HL-60 (cell line): Measurements from ENCODE around the gene IZUMO1.
A peak's percentile ranks its signal among the peaks of the same experiment; 100 is the strongest.

ENCODE experiments used
- DNase-seq, 2 experiments: peaks; one replicate each; pipeline ENCODE4 v3.0.0-alpha.2; 2010 to 2020; ENCODE audit warnings: low read depth in 1 of 2, low spot score in 1 of 2
- H3K27ac ChIP-seq: fragments of 250-450 bp; sonication (Bioruptor Pico); replicated peaks from 2 replicates; pipeline ENCODE4 v1.5.1; 2020; ENCODE audit warnings: mild to moderate bottlenecking, moderate library complexity
- H3K27me3 ChIP-seq: fragments of 250-450 bp; sonication (Bioruptor Pico); 2 replicates; pipeline ENCODE4 v1.5.1; 2021; ENCODE audit warnings: mild to moderate bottlenecking, moderate library complexity; ENCODE audit not compliant: insufficient read depth, poor library complexity, severe bottlenecking
- H3K4me3 ChIP-seq: replicated peaks from 2 replicates; pipeline ENCODE4 v1.5.1; 2011; ENCODE audit warnings: mild to moderate bottlenecking, control low read depth, low read length; ENCODE audit not compliant: insufficient read depth
- GABPA ChIP-seq: IDR thresholded peaks from 2 replicates; pipeline ENCODE4 v1.6.1; 2012; ENCODE audit warnings: low read depth
- POLR2AphosphoS5 ChIP-seq: IDR thresholded peaks from 2 replicates; pipeline ENCODE4 v1.6.1; 2012; ENCODE audit warnings: low read depth
- SPI1 ChIP-seq: IDR thresholded peaks from 2 replicates; pipeline ENCODE4 v1.6.1; 2012; ENCODE audit warnings: low read depth, mild to moderate bottlenecking, borderline replicate concordance
- TF ChIP-seq, protein P1 (sequence below): IDR thresholded peaks from one replicate; pipeline ENCODE4 v1.5.1; 2011; ENCODE audit warnings: low read length, control low read depth, inconsistent platforms; ENCODE audit not compliant: insufficient read depth
- TF ChIP-seq, protein P2 (sequence below): IDR thresholded peaks from 2 replicates; pipeline ENCODE4 v1.6.1; 2012; ENCODE audit warnings: low read depth; ENCODE audit not compliant: insufficient replicate concordance

IZUMO1 gene

GRCh38 chr19:48738557-48739403 lies 7.9 kb downstream of the IZUMO1 start:
- Histone ChIP-seq H3K27me3 (peaks cover 8% of the 10 kb centered on the region), H3K27ac (no peak overlapping the region), H3K4me3 (0 out of 2 replicates have a peak overlapping the region, but pooled peaks have one; percentile 2)
- DNase-seq: peak; percentile 65 to 84
- TF ChIP-seq GABPA (no peak), SPI1 (no peak), POLR2AphosphoS5 (no peak)
- TF ChIP-seq, protein P1, sequence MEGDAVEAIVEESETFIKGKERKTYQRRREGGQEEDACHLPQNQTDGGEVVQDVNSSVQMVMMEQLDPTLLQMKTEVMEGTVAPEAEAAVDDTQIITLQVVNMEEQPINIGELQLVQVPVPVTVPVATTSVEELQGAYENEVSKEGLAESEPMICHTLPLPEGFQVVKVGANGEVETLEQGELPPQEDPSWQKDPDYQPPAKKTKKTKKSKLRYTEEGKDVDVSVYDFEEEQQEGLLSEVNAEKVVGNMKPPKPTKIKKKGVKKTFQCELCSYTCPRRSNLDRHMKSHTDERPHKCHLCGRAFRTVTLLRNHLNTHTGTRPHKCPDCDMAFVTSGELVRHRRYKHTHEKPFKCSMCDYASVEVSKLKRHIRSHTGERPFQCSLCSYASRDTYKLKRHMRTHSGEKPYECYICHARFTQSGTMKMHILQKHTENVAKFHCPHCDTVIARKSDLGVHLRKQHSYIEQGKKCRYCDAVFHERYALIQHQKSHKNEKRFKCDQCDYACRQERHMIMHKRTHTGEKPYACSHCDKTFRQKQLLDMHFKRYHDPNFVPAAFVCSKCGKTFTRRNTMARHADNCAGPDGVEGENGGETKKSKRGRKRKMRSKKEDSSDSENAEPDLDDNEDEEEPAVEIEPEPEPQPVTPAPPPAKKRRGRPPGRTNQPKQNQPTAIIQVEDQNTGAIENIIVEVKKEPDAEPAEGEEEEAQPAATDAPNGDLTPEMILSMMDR: no peak
- TF ChIP-seq, protein P2, sequence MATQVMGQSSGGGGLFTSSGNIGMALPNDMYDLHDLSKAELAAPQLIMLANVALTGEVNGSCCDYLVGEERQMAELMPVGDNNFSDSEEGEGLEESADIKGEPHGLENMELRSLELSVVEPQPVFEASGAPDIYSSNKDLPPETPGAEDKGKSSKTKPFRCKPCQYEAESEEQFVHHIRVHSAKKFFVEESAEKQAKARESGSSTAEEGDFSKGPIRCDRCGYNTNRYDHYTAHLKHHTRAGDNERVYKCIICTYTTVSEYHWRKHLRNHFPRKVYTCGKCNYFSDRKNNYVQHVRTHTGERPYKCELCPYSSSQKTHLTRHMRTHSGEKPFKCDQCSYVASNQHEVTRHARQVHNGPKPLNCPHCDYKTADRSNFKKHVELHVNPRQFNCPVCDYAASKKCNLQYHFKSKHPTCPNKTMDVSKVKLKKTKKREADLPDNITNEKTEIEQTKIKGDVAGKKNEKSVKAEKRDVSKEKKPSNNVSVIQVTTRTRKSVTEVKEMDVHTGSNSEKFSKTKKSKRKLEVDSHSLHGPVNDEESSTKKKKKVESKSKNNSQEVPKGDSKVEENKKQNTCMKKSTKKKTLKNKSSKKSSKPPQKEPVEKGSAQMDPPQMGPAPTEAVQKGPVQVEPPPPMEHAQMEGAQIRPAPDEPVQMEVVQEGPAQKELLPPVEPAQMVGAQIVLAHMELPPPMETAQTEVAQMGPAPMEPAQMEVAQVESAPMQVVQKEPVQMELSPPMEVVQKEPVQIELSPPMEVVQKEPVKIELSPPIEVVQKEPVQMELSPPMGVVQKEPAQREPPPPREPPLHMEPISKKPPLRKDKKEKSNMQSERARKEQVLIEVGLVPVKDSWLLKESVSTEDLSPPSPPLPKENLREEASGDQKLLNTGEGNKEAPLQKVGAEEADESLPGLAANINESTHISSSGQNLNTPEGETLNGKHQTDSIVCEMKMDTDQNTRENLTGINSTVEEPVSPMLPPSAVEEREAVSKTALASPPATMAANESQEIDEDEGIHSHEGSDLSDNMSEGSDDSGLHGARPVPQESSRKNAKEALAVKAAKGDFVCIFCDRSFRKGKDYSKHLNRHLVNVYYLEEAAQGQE: no peak

DNA sequence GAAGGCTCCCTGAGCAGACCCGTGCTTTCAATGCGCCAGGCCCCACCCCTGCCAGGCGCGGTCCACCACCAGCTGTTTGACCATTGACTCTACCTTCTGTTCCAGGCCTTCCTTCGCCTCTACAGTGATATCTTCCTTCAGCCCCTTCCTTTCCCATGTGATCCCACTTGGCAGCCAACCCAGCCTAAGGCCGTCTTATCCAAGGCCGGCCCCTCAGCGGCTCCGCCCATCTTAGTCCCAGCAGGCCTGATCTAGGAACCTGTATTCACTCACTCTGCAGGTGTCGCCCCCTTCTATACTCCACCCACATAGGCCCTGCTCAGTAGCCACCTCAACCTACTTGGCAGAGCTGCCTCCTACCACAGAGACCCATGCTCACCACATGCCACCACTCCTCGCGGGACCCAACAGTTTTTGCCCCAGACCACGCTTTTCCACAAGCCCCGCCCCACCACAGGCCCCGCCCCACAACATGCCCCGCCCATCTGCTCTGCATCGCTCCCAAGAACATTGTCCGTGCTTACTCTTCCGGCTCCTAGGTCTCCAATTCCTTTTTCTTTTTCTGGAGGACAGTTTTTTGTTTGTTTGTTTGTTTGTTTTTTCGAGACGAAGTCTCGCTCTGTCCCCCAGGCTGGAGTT lies 9.2 kb downstream of the IZUMO1 start:
- Histone ChIP-seq H3K4me3 (no peak overlapping the region), H3K27ac (no peak overlapping the region), H3K27me3 (peaks cover 8% of the 10 kb centered on the region)
- DNase-seq: no peak
- TF ChIP-seq, protein P1: no peak
- TF ChIP-seq POLR2AphosphoS5 (no peak), GABPA (no peak), SPI1 (no peak)
- TF ChIP-seq, protein P2: no peak

DNA sequence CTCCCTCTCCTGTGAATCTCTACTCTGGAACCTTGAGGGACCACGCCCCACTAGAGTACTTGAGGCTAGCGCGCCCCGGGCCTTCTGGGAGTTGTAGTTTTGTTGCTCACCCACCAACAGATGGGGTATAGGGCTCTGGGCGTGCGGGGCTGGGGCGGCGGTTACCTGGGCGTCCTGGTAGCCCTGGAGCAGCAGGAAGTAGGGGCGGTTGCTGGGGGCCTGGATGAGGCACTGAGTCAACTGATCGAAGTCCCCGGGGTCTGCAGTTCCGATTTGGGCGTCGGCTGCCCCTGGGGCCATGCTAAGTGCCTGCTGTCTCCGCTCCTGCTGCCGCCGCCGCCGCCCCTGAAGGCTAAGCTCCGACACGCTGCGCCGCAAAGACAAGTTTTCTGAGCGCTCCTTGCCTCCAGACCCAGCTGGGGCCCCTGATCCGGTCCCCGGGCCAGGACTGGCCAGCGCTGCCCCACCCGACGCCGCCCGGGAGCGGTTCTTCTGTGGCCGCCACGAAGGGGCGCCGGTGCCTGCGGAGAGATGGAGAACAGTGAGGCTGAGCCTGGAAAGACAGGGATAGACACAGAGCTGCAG lies 11.6 kb downstream of the IZUMO1 start:
- H3K4me3 ChIP-seq: no peak overlapping the region
- peaks cover 5% of the 10 kb centered on the region for H3K27me3 ChIP-seq
- no peak for DNase-seq
- TF ChIP-seq, protein P2: no peak
- TF ChIP-seq POLR2AphosphoS5 (no peak), SPI1 (no peak), GABPA (no peak)
- TF ChIP-seq, protein P1: no peak
- no peak overlapping the region for H3K27ac ChIP-seq
